B cell (primary cell): ENCODE results near the gene ARAP1. TPM values are rescaled to one million over a fixed set of nuclear protein-coding genes. Genes with fewer than 3 reads are reported as not detected.
A peak's percentile ranks its signal among the peaks of the same experiment; 100 is the strongest.

ENCODE experiments used
- ATAC-seq: fragments of 200-7000 bp; cut with Tn5 transposase; one replicate; pipeline ENCODE4 v1.10.0; 2021; ENCODE audit warnings: low read depth, mild to moderate bottlenecking, moderate number of reproducible peaks, moderate library complexity
- CTCF ChIA-PET: fragments of 350-600 bp; sonication (Branson Sonifier 250); formaldehyde crosslinking; loops from one replicate; lab custom pipeline; 2021; ENCODE audit warnings: antibody characterized with exemption, inconsistent platforms; lab: Charles Lee
- POLR2A ChIA-PET: fragments of 350-600 bp; sonication (Branson Sonifier 250); formaldehyde crosslinking; loops from one replicate; lab custom pipeline; 2021; ENCODE audit warnings: antibody characterized with exemption; lab: Charles Lee
- DNase-seq: peaks from one replicate; pipeline ENCODE4 v3.0.0; 2013
- H2AFZ ChIP-seq: 2 replicates; pipeline ENCODE4 v1.6.1; 2012; ENCODE audit warnings: mild to moderate bottlenecking, low read depth, low read length; ENCODE audit not compliant: insufficient read depth, poor library complexity, severe bottlenecking
- H3K27ac ChIP-seq, 2 donors: 1 replicate in 1 of 2; 2 replicates in 1 of 2; pipeline ENCODE4 v1.5.1; 2012 to 2013; ENCODE audit warnings: low read length in 2 of 2, mild to moderate bottlenecking in 2 of 2, moderate library complexity in 1 of 2
- H3K27me3 ChIP-seq, 4 experiments: fragments of 200-600 bp in 1 of 4; sonication (generic) in 1 of 4; replicated peaks in 1 of 4; 1 replicate in 2 of 4; 2 replicates in 2 of 4; pipeline versions ENCODE4 v1.6.1 to v1.7.0; 2013 to 2016; ENCODE audit warnings: low read length in 3 of 4, mild to moderate bottlenecking in 2 of 4, mixed read lengths in 1 of 4, moderate library complexity in 1 of 4; ENCODE audit not compliant: insufficient read depth in 4 of 4, control insufficient read depth in 3 of 4; ENCODE audit errors: control extremely low read depth in 1 of 4
- H3K36me3 ChIP-seq, 2 experiments: replicated peaks in 1 of 2; 1 replicate in 1 of 2; 2 replicates in 1 of 2; pipeline versions ENCODE4 v1.6.1 to v1.7.1; 2013; ENCODE audit warnings: low read length in 1 of 2; ENCODE audit not compliant: insufficient read depth in 2 of 2, control insufficient read depth in 1 of 2; ENCODE audit errors: control extremely low read depth in 1 of 2, extremely low read depth in 1 of 2
- H3K4me1 ChIP-seq, 2 donors: fragments of 200-600 bp in 1 of 2; sonication (generic) in 1 of 2; 1 replicate in 1 of 2; 2 replicates in 1 of 2; pipeline versions ENCODE4 v1.5.1 to v1.6.1; 2013 to 2017; ENCODE audit warnings: low read length in 2 of 2; ENCODE audit not compliant: control insufficient read depth in 2 of 2, insufficient read depth in 2 of 2
- H3K4me2 ChIP-seq: replicated peaks from 2 replicates; pipeline ENCODE3; 2012; ENCODE audit warnings: mild to moderate bottlenecking, low read depth, low read length; ENCODE audit not compliant: poor library complexity, severe bottlenecking
- H3K4me3 ChIP-seq, 5 experiments: fragments of 200-600 bp in 1 of 5; sonication (generic) in 1 of 5; 1 replicate in 3 of 5; 2 replicates in 2 of 5; pipeline versions ENCODE4 v1.5.1 to v1.7.0; 2011 to 2016; ENCODE audit warnings: low read length in 4 of 5, mild to moderate bottlenecking in 4 of 5, low read depth in 2 of 5, control low read depth in 1 of 5, moderate library complexity in 1 of 5; ENCODE audit not compliant: insufficient read depth in 1 of 5; ENCODE audit errors: control extremely low read depth in 1 of 5, extremely low read depth in 1 of 5
- H3K79me2 ChIP-seq: fragments of 200-600 bp; sonication (generic); one replicate; pipeline ENCODE4 v1.6.0; 2016; ENCODE audit warnings: low read length; ENCODE audit not compliant: control insufficient read depth, insufficient read depth
- H3K9ac ChIP-seq: fragments of 200-600 bp; sonication (generic); 2 replicates; pipeline ENCODE4 v1.6.1; 2017; ENCODE audit warnings: mild to moderate bottlenecking, low read length, moderate library complexity
- H3K9me3 ChIP-seq, 3 donors: one replicate each; pipeline versions ENCODE4 v1.6.1 to v1.7.1; 2013; ENCODE audit warnings: low read length in 2 of 3; ENCODE audit not compliant: control insufficient read depth in 2 of 3, insufficient read depth in 1 of 3; ENCODE audit errors: control extremely low read depth in 1 of 3
- H4K20me1 ChIP-seq: 2 replicates; pipeline ENCODE4 v1.6.0; 2012; ENCODE audit warnings: mild to moderate bottlenecking, low read length; ENCODE audit not compliant: insufficient read depth, control insufficient read depth, poor library complexity, severe bottlenecking
- H3K27ac Mint-ChIP-seq: one replicate; pipeline ENCODE4 v1.8.0; 2021; ENCODE audit warnings: mixed read lengths
- H3K27me3 Mint-ChIP-seq: one replicate; pipeline ENCODE4 v1.8.0; 2021; ENCODE audit warnings: mixed read lengths
- H3K4me1 Mint-ChIP-seq: one replicate; pipeline ENCODE4 v1.8.0; 2021; ENCODE audit warnings: mixed read lengths
- H3K4me3 Mint-ChIP-seq: one replicate; pipeline ENCODE4 v1.8.0; 2021; ENCODE audit warnings: mixed read lengths
- H3K9me3 Mint-ChIP-seq: one replicate; pipeline ENCODE4 v1.8.0; 2022; ENCODE audit warnings: mixed read lengths; ENCODE audit not compliant: insufficient read depth
- CTCF ChIP-seq: fragments of 200-600 bp; IDR thresholded peaks from one replicate; pipeline ENCODE4 v1.8.0; 2022; ENCODE audit warnings: antibody characterized with exemption, mild to moderate bottlenecking
- WGBS: methylation state at CpG from one replicate; pipeline ENCODE4 v1.1.5; 2013; ENCODE audit warnings: missing lambda C conversion rate; ENCODE audit not compliant: insufficient coverage; 5-methylcytosine and 5-hydroxymethylcytosine counted together
- intact Hi-C: fragments of 100-400 bp; cut with micrococcal nuclease; formaldehyde crosslinking; loops from one replicate; pipeline ENCODE4 v1.10.0; 2022
- polyA plus RNA-seq: library from polyadenylated mRNA; depleted of rRNA; stranded (reverse); fragments of >200 nt; gene quantifications from 2 replicates; pipeline ENCODE4 v1.2.3, GENCODE V29; 2012
- total RNA-seq, 2 donors: library from RNA; stranded (reverse); fragments of 120-200 nt in 1 of 2; gene quantifications; 1 replicate in 1 of 2; 2 replicates in 1 of 2; pipeline versions ENCODE4 v1.2.3 to v1.2.4, GENCODE V29; 2013 to 2022

Gene ARAP1
- total and polyA plus RNA-seq, 2 donors (not counting 1 experiment from before 2014, with no cell fraction given): 143 to 242 TPM

- 92% methylated on average over 24 of the region's 24 CpGs for whole genome bisulfite sequencing
- DNase-seq: no peak
- H3K4me3 Mint-ChIP-seq: no peak overlapping the region
- Histone ChIP-seq H3K4me3 (no peak overlapping the region), H2AFZ (no peak overlapping the region), H3K27ac (no peak overlapping the region), H3K9me3 (no peaks in the 10 kb centered on the region), H3K27me3 (no peaks in the 10 kb centered on the region), H3K4me2 (no peak overlapping the region), H3K9ac (no peak overlapping the region), H3K4me1 (no peaks in the 10 kb centered on the region), H3K36me3 (peaks cover 0 to 66% of the 10 kb centered on the region in 2 experiments), H3K79me2 (no peaks in the 10 kb centered on the region), H4K20me1 (peaks cover 26% of the 10 kb centered on the region)
- no peak for TF ChIP-seq CTCF
- no peaks in the 10 kb centered on the region for H3K27me3 Mint-ChIP-seq
- H3K9me3 Mint-ChIP-seq: no peaks in the 10 kb centered on the region
- ATAC-seq: no peak
- POLR2A ChIA-PET: interaction anchor here (0.6 to 0.7 kb wide), 2 partner anchors 59 to 559 kb away, joined by 3 to 12 read pairs; no protein-coding TSS in a partner anchor
- H3K27ac Mint-ChIP-seq: peak overlapping the region; percentile 1
- peaks cover 3% of the 10 kb centered on the region for H3K4me1 Mint-ChIP-seq
- intact Hi-C loops: no loop called here
- CTCF ChIA-PET: interaction anchor here (0.7 to 5.5 kb wide), 12 partner anchors 10 to 215 kb away, joined by 3 to 64 read pairs (median 5); partner anchors contain the start of gene STARD10
Observed at GRCh38 chr11:72685560-72686480, 66.4 kb downstream of the ARAP1 start.
